DMS79 treated with DMSO at 0.1 percent for 48 hours (cell line): Measurements from ENCODE around the gene VPS4B.
A peak's percentile ranks its signal among the peaks of the same experiment; 100 is the strongest.
"Not testable (repeated sequence)": the region's sequence is repeated elsewhere in the genome, so short reads cannot be mapped to it uniquely, and the experiment has no call there.

ENCODE experiments used
- DNase-seq: peaks from one replicate; lab custom pipeline; 2025; lab: John Stamatoyannopoulos, UW

Gene VPS4B

DNA sequence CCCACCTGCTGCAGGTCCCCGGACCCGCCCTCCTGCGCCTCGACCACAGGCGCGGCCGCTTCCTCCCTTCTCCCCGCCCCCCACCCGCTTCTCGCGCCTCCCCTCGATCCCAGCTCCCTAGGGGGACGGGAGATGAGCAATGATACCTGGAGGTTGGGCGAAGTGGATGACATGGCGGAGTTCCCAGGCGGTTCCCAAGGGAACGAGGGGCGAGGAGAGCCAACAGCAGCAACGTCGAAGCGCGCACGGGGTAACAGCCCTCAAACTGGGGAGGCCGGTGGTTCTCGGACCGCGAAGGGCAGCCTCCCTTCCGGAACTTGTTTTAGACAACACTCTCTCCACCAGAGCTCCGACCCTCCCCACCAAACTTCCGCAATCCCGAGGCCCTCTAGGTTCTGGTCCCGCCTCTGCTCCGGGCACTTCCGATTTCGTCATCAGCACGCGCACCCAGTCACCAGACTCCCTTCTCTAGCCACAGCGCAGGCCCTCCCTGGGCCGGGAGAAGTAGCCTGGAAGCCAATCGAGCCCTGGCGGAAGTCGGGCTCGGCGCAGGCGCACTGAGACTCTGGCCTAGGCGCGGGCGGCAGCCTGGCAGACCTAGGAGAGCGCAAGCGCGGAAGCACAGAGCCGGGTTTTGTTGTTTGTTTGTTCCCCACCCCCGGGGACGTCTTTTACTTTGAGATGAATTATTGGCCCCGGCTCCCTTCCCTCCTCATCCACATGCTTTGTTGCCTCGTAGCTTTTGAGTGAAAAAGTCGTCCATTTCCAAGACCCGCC is at the start of gene VPS4B:
Gene VPS4B, minus strand, starts transcription at position 390 of the 777 bp plus-strand sequence. Its CDS starts 217 bp downstream, at position 173.
- DNase-seq, result peak; percentile 98

DNA sequence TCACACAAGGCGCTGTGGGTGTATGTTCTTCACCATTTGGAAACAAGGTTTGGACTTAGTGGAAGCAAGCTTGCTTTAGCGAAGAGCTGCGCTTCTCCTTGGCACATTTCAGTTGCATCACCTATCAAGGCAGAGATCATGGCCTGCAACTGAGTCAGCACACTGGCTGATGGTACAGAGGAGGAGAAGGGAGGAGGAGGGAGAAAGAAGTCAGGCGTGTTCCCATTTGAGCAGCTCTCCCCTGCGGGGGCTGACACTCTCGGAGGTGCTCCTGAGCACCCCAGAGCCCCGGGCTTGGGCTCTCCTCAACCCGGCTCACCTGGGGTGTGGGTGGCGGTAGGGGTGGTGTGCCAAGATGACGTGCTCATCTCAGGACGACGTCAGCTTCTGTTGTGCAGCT is 48.5 kb upstream of the VPS4B start:
- no peak for DNase-seq

DNA sequence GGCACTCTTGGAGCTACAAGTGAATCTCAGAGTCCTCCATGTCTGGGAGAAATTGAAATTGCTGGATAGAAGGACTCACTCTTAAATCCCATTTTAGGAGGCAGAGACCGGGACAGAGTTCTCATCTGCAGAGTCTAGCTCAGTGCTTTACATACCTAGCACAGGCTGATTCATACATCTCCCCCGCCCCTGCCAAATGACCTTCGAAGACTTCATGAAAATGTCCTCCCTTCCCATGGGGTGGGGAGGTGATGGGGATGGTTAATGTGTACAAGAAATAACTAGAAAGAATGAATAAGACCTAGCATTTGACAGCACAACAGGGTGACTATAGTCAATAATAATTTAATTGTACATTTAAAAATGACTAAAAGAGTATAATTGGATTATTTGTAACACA is 46.3 kb upstream of the VPS4B start:
- DNase-seq, result no peak

DNA sequence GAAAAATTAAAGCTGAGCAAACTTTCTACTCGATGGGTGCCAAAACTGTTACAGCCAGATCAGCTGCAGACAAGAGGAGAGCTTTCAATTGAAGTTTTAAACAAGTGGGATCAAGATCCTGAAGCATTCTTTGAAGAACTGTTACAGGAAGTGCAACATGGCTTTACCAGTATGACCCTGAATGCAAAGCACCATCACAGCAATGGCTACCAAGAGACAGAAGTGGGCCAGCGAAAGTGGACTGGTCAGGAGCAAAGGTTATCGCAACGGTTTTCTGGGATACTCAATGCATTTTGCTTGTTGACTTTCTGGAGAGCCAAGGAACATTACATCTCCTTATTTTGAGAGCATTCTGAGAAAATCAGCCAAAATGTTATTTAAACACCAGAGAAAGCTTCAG is 45.4 kb upstream of the VPS4B start:
- no peak for DNase-seq

DNA sequence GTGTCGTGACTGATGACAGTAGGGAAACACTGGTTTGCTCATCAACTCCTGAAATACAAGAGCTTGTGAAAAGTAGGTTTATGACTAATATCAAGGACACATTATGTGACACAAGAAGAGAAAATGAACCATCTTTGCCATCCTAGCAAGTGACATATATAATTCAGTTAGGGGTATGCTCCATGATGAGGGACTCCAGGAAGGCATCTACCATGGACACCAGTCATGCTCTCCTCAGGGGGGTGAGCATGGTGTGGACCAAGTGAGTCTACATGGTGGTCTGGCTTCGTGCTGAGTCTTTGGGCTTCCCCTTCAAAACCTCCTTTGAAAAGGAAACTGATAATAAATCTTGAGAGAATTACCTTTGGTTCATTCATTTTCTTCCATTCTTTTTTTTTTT is 42.8 kb upstream of the VPS4B start:
- no peak for DNase-seq

DNA sequence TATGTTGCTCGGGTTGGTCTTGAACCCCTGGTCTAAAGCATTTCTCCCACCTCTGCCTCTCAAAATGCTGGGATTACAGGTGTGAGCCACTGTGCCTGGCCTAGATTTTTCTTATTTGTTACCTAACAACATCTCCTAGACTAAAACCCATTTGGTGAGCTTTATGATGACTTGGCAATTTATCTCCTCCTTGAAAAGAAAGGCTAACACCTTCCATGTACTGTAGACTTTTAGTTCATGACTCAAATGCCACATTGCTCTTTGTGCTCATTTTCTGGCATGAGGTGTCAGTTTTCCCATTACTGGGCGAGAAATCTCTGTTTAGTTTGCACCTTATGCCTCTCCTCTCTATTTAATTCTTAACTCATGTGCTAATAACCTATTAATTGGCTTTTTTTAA is 42.2 kb upstream of the VPS4B start:
- no peak for DNase-seq

DNA sequence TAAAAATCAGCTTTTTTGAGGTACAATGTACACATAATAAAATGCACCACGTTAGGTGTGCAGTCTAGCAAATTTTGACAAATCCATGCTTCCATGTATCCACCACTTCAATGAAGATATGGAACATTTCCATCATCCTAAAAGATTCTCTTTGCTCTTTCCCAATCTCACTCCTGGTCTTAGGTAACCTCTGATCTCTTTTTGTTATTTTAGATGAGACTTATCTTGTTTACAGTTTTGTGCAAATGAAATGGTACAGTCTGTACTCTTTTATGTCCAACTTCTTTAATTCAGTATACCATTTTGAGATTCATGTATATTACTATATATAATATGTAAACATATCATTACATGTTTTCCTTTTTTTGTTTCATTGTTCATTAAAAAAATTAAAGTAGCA is 38.1 kb upstream of the VPS4B start:
- DNase-seq, result no peak

DNA sequence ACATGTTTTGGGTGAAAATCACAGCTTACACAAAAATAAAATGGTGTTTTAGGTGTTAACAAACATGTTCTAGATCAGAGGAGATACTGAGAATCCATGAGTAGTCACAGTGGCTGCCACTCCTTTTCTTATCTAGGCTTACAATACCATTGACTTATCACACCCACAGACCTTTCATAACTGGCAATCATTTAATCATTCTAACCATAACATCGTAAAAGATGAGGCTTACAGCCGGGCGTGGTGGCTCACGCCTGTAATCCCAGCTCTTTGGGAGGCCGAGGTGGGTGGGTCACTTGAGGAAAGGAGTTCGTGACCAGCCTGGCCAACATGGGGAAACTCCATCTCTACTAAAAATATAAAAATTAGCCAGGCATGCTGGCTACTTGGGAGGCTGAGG is 35.7 kb upstream of the VPS4B start:
- DNase-seq, result no peak

DNA sequence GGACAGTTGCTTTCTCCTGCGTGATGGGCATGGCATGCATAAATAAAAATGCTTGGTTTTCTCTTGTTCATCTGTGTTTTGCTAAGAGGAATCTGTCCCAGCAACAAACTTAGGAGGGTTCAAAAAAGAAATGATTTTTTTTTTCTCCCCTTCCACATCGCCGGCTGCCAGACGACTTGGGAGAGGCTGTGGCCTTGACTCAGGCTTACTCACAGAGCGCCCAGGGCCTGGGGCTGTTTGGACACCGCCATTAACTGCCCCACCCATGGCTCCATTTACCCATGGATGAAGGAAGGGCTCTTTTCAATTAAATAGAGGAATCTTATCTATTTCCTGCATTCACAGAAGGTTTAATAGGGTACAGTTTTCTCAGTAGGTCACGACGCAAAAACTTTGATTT is 32.2 kb upstream of the VPS4B start:
- no peak for DNase-seq

DNA sequence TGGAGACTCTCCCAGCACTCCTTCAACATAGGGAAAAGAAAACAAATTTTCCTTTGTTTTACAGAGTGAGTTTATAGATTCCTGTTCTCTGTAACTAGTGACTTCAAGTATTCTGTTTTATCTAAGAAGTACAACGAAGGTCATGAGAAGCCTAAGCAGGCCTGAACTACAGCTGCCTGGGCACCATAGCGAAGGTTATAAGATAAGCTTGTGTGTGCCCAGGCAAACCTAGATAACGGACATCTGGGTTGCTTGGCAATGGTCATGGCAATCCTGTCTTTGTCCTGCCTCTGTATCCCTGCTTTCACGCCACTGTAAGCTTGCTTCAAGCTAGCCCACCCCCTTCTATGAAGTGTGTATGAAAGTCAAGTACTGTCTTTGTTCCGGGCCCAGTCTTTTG is 30.5 kb upstream of the VPS4B start:
- DNase-seq, result not testable (repeated sequence)

DNA sequence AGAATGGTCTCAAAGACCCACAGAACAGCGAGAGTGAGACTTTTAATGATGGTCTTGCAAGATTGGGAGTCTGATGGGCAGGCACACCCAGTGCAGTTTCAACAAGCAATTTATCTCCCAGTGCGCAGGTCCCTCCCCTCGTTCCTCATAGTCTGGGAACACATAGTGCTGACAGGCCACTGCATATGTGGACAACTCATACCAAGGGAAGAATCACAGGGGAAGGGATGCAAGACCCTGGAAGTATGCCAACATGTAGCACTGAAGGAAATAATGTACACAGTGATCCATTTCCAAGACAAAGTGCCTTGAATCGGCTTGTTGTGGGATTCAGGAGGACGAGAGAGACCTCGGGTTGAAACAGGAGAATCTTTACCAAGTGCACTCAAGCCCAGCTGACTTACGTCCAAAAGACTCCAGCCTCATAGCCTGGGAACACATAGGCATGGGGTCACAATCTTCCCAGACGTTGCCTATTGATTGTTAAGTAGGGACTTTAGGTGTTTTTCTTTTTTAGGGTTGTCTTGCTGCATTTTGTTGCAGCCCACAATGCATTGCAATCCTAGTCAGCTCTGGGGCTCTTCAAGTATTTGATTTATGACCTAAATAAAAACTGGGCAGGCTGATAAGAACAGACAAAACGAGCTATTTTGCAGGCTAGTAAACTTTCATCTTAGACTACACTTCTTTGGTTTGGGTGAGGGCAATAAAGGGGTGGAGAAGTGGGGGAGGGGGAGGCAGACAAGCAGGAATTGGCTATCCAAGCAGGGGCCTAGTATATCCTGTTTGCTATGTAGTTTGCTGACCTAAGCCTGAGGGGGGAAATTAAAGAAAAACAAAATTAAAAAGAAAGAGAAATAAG is 29.8 kb upstream of the VPS4B start:
- peak; percentile 11 for DNase-seq

DNA sequence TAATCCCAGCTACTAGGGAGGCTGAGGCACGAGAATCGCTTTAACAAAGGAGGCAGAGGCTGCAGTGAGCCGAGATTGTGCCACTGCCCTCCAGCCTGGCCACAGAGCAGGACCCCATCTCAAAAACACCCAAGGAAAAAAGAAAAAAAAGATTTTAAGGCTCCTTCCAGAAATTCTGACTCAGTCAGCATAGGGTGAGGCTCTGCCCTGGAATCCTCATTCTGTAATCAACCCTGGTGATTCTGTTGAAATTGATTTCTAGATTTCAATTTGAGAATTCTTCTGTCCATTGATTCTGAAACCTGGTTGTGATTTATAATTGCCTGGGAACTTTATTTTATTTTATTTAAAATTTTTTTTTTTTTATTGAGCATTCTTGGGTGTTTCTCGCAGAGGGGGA is 27.1 kb upstream of the VPS4B start:
- no peak for DNase-seq

DNA sequence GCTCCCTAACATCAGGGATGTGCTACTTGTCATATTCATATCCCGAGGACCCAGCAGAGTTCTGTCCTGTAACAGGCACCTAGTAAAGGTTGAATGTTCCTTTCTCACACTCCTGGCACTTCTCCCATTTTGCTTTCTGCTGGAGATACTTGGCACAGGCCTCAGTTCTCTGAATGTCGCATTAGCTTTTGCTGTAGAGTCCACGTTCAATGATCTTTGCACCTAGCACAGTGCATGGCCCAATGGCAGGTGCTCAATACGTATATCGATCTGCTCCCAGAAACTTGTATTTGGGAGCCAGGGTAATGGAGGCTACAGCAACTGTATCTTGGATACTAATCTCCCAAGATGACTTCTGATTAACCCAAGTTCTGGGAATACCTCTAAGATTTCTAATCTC is 24.8 kb upstream of the VPS4B start:
- DNase-seq, result no peak

DNA sequence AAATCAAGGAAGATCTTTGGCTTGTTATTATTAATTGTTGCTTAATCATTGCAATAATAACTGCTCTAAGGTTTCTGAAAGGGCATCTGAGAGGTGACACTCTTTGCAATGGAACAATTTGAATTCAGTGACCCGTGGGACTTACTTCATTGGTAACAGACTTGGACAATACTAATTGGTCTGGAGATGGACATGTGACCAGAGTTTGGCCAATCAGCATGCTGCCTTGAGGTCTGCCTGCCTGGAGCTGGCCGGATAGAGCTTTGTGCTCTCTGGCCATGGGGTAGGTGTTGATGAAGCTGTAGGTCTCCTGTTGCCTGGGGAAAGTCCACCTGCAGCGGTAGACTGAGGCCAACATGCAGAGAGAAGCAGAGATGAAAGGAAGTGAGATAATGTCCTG is 24.0 kb upstream of the VPS4B start:
- no peak for DNase-seq

DNA sequence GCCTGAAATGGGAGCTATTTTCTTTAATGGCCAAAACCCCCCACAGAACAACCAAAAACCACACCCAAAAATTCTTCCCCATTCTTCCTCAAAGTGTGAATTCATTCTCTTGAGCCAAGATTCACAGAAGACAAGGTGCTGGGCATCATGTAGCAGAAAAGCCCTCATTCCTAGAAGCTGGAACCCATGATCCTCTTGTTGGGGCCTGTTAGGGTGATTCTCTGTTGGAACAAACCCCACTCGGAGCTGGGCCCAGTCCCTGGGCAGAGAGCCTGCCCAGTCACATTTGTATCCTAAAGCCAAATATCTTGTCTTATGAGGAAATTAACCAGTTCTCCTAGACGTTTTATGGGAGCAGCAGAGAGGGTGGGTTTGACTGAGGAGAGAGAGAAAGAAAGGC is 22.8 kb upstream of the VPS4B start:
- DNase-seq, result no peak

DNA sequence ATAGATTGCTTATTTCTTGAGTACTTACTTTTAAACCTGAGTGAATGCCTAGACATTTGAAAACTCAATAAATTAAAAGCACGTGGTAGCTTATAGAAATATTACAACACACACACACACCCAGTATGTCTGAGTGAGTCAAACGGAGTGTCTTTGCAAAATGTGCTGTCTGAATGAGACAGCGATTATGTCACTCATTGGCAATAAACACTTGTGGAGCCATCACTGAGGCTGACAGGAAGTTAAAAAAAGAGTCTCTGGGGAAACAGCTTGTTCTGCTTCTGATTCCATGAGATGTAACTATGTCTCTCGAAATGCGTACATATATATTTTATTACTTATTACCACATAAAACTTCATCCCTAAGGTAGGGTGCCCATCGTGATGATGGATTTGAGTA is 22.3 kb upstream of the VPS4B start:
- DNase-seq, result no peak

DNA sequence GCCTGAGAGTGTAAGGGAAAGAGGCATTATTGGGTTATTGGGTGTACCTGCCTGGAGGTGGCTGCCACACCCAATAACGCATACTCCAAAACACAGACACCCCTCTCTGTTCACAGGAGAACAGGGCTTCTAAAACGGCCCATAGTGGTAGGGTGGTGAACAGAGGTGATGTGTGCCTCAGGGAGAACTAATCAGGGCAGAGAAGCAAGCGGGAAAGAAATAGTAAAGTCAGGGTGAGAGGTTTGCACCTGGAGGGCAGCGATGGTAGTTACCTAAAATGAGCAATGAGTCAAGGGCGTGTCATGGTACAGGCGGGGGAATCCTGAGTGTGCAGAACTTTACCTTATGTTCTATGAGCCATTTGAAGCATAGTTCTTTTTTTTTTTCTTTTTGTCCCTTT is 21.6 kb upstream of the VPS4B start:
- DNase-seq, result no peak

DNA sequence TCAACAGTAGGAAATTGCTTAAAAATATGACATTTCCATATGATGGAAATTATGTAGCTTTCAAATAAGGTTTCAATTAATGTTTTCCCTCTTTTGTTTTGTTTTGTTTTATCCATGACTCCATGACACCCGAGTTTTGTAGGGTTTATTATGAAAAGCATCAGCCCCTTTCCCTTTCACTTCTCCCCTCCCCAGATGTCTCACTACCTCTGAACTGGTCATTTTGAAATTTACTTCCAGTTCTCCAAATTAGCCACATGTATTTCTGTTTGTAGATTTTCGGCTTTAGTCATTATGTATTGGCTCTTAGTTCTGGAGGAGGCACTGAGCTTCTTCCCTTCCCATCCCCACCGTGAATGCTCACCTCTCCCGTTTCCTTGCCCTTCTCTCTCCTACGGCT is 18.6 kb upstream of the VPS4B start:
- DNase-seq, result no peak

DNA sequence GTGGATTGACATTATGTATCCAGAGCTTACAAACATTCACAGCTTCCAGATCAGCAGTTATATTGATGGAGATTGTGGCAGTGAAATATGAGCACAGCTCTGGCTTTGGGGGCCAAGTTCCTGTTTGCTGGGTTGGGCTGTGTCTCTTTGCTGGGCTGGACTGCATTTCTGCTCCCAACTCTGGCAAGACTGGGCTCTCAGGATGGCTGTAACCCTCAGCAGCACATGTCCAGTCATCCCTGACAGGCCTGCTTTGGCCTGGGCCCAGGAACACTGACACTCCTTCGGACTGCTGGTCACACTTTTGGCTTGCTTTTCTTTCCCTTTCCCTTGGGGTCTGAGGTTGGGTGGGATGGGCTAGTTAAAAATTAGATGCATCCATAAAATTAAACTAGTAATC is 17.9 kb upstream of the VPS4B start:
- no peak for DNase-seq

DNA sequence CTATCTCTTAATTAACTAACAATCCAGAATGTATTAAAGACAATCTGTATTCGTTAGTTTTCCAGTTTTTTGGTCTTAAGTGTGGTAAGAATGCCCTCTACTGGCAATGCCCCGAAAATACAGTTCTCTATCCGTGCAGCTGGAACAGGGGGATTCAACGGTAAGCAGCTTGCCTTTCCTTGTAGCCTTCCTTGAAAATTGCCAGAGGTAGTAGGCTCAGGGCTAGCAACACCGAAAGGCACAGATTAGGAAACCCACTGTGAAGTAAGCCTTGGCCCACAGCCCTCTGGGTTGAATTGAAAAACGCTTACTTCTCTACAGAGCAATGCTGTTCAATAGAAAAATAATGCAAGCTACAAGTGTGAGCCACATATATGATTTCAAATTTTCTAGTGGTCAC is 17.1 kb upstream of the VPS4B start:
- DNase-seq, result peak; percentile 67

DNA sequence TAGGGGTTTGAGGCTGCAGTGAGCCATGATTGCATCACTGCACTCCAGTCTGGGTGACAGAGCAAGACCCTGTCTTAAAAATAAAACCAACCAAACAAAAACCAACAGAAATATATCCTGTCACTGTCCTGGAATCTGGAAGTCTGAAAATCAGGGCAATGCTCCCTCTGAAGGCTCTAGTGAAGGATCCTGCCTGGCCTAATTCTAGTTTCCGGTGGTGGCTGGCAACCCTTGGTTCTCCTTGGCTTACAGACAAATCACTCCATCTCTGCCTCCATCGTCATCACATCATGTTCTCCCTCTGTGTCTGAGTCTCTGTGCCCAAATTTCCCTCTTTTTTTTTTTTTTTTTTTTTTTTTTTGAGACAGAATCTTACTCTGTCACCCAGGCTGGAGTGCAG is 15.9 kb upstream of the VPS4B start:
- DNase-seq, result no peak

DNA sequence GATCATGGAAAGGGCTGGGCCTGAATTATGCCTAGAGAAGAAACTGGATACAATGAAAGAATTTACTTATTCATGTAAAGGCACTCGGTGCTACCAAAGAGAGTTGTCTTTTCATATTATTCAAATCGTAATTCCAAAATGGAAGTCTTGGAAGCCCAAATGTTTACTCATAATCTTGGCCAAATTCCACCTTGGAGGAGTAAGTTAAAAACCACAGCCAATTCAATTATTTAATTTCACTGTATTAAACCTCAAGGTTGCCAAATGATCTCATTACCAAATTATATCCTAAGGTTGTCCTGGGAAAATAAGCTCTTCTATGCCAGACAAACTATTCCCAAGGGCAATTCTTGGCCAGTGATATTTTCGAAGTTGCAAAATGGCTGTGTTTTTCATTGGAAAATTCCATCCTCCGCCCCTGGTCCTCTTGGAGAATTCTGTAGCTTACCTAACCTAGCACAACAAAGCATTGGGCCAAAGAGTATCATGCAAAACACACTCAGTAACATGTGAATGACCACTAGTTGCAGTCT is 11.1 kb upstream of the VPS4B start:
- DNase-seq, result no peak

DNA sequence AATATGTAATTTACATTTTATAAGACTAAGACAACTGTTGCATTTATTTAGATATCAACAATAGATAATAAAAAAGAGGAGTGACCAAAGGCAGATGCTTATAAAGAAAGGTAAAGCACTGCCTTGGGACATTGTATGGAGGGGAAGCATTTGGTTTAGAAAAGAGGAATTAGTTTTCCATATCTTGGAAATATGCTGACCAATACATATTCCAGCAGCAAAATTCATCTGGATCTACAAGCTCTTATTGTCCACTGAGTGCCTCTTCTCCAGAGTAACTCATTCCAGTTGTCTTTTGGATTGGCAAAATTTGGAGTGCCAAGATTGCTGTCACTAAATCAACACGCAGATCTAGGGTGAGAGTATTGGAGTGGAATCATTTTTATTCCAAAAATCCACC is 8.9 kb upstream of the VPS4B start:
- DNase-seq, result no peak
